Left colon (tissue), 2 donors: Measurements from ENCODE around the gene GAL3ST1. TPM values are rescaled to one million over a fixed set of nuclear protein-coding genes. Genes with fewer than 3 reads are reported as not detected.
"Not testable (repeated sequence)": the region's sequence is repeated elsewhere in the genome, so short reads cannot be mapped to it uniquely, and the experiment has no call there.

Experiments used
- ATAC-seq: fragments of 200-7000 bp; cut with Tn5 transposase; one replicate; pipeline ENCODE4 v1.9.1; 2020; ENCODE audit warnings: mild to moderate bottlenecking, moderate library complexity
- DNase-seq, 2 donors: peaks; one replicate each; pipeline ENCODE4 v3.0.0-alpha.2; 2020
- intact Hi-C, 2 donors: fragments of 100-400 bp; cut with DNase I in 1 of 2; cut with micrococcal nuclease in 1 of 2; formaldehyde crosslinking; loops; one replicate each; pipeline versions ENCODE4 v1.11.2 to v1.14.0; 2022; cut with DNase I, micrococcal nuclease
- long read RNA-seq: library from polyadenylated mRNA; unstranded; transcript quantifications from one replicate; pipeline ENCODE4 v2.0.0, GENCODE V29; 2021
- total RNA-seq, 2 donors: library from RNA; stranded (reverse); fragmentation: NEBNext Ultra II Directional; extraction: Animal tissue kit (Norgen Biotek cat#: 25700); gene quantifications; one replicate each; pipeline ENCODE4 v1.2.1, GENCODE V29; 2021
- donor health status: DM: no; HTN: no; CAD: no.
- donor health status: DM: yes; HTN: yes; CAD: no.

Gene GAL3ST1
- 10 to 100 TPM; 12.1 to 17.4 TPM for total RNA-seq
- long read RNA-seq, transcript GAL3ST1-204 (3 exons, 1,712 nt) = major isoform, 5 of 18 reads
- long read RNA-seq, partial matches to known transcripts = 0 of 18 reads
- long read RNA-seq, other reads (novel, unspliced or antisense) = 8 of 18 reads

- peak; percentile 63 to 77 for DNase-seq
- intact Hi-C loops = no loop called here
- ATAC-seq = peak; percentile 81
These were observed at the start of gene GAL3ST1 for GRCh38 chr22:30574095-30574981. Gene GAL3ST1 (minus strand): TSS chr22:30574665. CDS start chr22:30557392, 17,273 bp downstream.

GRCh38 chr22:30619909-30620308 lies 45.4 kb upstream of the GAL3ST1 start:
- intact Hi-C loops, DNase-seq, ATAC-seq: not testable (repeated sequence)

GRCh38 chr22:30617819-30618218 lies 43.4 kb upstream of the GAL3ST1 start:
- intact Hi-C loops = no loop called here
- DNase-seq (no peak), ATAC-seq (no peak)

- no peak for ATAC-seq
- intact Hi-C loops = no loop called here
These were observed 41.1 kb upstream of the GAL3ST1 start for GRCh38 chr22:30615543-30615954.

GRCh38 chr22:30614879-30615278 lies 40.4 kb upstream of the GAL3ST1 start:
- ATAC-seq (no peak), DNase-seq (no peak)
- intact Hi-C loops = no loop called here

More at GRCh38 chr22:30615543-30615954, 41.1 kb upstream of the GAL3ST1 start:
- no peak for DNase-seq

- intact Hi-C loops = no loop called here
- DNase-seq (no peak), ATAC-seq (no peak)
These were observed 39.8 kb upstream of the GAL3ST1 start for GRCh38 chr22:30614268-30614667.

GRCh38 chr22:30612789-30613188 lies 38.3 kb upstream of the GAL3ST1 start:
- ATAC-seq (no peak), DNase-seq (no peak)
- intact Hi-C loops = no loop called here

GRCh38 chr22:30611197-30611596 lies 36.7 kb upstream of the GAL3ST1 start:
- intact Hi-C loops = no loop called here
- no peak for ATAC-seq
- DNase-seq = no peak

- peak in 1 of 2 donors; percentile 42 for DNase-seq
- intact Hi-C loops = no loop called here
- no peak for ATAC-seq
These were observed 35.8 kb upstream of the GAL3ST1 start for GRCh38 chr22:30610299-30610698.

GRCh38 chr22:30609260-30610185 lies 35.1 kb upstream of the GAL3ST1 start:
- DNase-seq (peak; percentile 66 to 88), ATAC-seq (peak; percentile 79)
- intact Hi-C loops = no loop called here

GRCh38 chr22:30607939-30608338 lies 33.5 kb upstream of the GAL3ST1 start:
- DNase-seq (no peak), ATAC-seq (no peak)
- intact Hi-C loops = no loop called here

- ATAC-seq (no peak), DNase-seq (no peak)
- intact Hi-C loops = no loop called here
These were observed 33.0 kb upstream of the GAL3ST1 start for GRCh38 chr22:30607300-30607930.

GRCh38 chr22:30606455-30607299 lies 32.2 kb upstream of the GAL3ST1 start, which contains the start of gene TCN2:
Gene TCN2 (plus strand): TSS chr22:30607174. CDS start chr22:30607332, 158 bp downstream.
- ATAC-seq = peak; percentile 70
- peak; percentile 80 to 81 for DNase-seq
- intact Hi-C loops = no loop called here

GRCh38 chr22:30605449-30606110 lies 31.1 kb upstream of the GAL3ST1 start:
- DNase-seq (peak; percentile 67 to 79), ATAC-seq (no peak)
- intact Hi-C loops = no loop called here

- ATAC-seq (no peak), DNase-seq (no peak)
- intact Hi-C loops = no loop called here
These were observed 30.3 kb upstream of the GAL3ST1 start for GRCh38 chr22:30604723-30605122.

GRCh38 chr22:30603801-30604200 lies 29.3 kb upstream of the GAL3ST1 start:
- DNase-seq = no peak
- intact Hi-C loops = no loop called here
- ATAC-seq = peak; percentile 44

GRCh38 chr22:30602049-30602448 lies 27.6 kb upstream of the GAL3ST1 start:
- ATAC-seq (peak; percentile 55), DNase-seq (no peak)
- intact Hi-C loops = no loop called here
